Activated CD8-positive, alpha-beta memory T cell treated with anti-CD3 and anti-CD28 coated beads for 4 hours (primary cell): ENCODE measurements around the gene UBR2.
"Not testable (repeated sequence)": the region's sequence is repeated elsewhere in the genome, so short reads cannot be mapped to it uniquely, and the experiment has no call there.

ENCODE experiments used
- DNase-seq, 2 donors: peaks; one replicate each; pipeline ENCODE4 v3.0.0-alpha.2; 2020; ENCODE audit warnings: low read depth in 2 of 2

The UBR2 gene

GRCh38 chr6:42555477-42556457, 8.1 kb upstream of the UBR2 start:
- DNase-seq, result no peak

- DNase-seq, result no peak
Measured at GRCh38 chr6:42556462-42556861, 7.4 kb upstream of the UBR2 start.

- DNase-seq, result not testable (repeated sequence)
Measured at GRCh38 chr6:42559276-42559675, 4.6 kb upstream of the UBR2 start.

GRCh38 chr6:42561986-42562385, 1.8 kb upstream of the UBR2 start:
- DNase-seq, result no peak

GRCh38 chr6:42562788-42563405, 932 bp upstream of the UBR2 start:
- no peak for DNase-seq

- no peak for DNase-seq
Measured at GRCh38 chr6:42564506-42564825, 637 bp downstream of the UBR2 start.

- no peak for DNase-seq
Measured at GRCh38 chr6:42565823-42566613, 2.2 kb downstream of the UBR2 start.

- no peak for DNase-seq
Measured at GRCh38 chr6:42566614-42567208, 2.9 kb downstream of the UBR2 start.

- DNase-seq, result not testable (repeated sequence)
Measured at GRCh38 chr6:42567237-42567636, 3.4 kb downstream of the UBR2 start.

- DNase-seq, result no peak
Measured at GRCh38 chr6:42569102-42570028, 5.5 kb downstream of the UBR2 start.

GRCh38 chr6:42571611-42572342, 7.9 kb downstream of the UBR2 start:
- DNase-seq, result no peak

GRCh38 chr6:42572523-42572922, 8.7 kb downstream of the UBR2 start:
- no peak for DNase-seq

GRCh38 chr6:42576538-42576937, 12.7 kb downstream of the UBR2 start:
- DNase-seq, result not testable (repeated sequence)

GRCh38 chr6:42598300-42598699, 34.5 kb downstream of the UBR2 start:
- DNase-seq, result no peak

- DNase-seq, result no peak
Measured at GRCh38 chr6:42599558-42599957, 35.7 kb downstream of the UBR2 start.

- DNase-seq, result no peak
Measured at GRCh38 chr6:42604150-42604549, 40.3 kb downstream of the UBR2 start.

GRCh38 chr6:42604699-42605098, 40.9 kb downstream of the UBR2 start:
- not testable (repeated sequence) for DNase-seq

GRCh38 chr6:42610416-42610815, 46.6 kb downstream of the UBR2 start:
- DNase-seq, result no peak

GRCh38 chr6:42615518-42615917, 51.7 kb downstream of the UBR2 start:
- DNase-seq, result no peak

- DNase-seq, result no peak
Measured at GRCh38 chr6:42616716-42617115, 52.9 kb downstream of the UBR2 start.
